ENCODE results near the gene SLC6A3. TPM values are rescaled to one million over a fixed set of nuclear protein-coding genes. Genes with fewer than 3 reads are reported as not detected.

The SLC6A3 gene
- total and polyA plus RNA-seq, 2 of the 13 experiments (the other 11 are each of a cell fraction or from before 2014, with no cell fraction given): 0.01 TPM; not detected in 1

- no TSS peak for BruUV-seq (replicated peaks)
- H3K27ac ChIP-seq (ENCODE audit: extremely low read length, insufficient read depth, low read length): no peak overlapping the region
- peaks cover 3 to 33% of the 10 kb centered on the region in 2 experiments; a peak in 3 of 5 replicates for H3K27me3 ChIP-seq (ENCODE audit: control insufficient read depth in 1 of 2, insufficient read depth in 2 of 2, low read length in 2 of 2)
- no peak overlapping the region for H3K9ac ChIP-seq (ENCODE audit: insufficient read depth, low read depth, low read length)
- no peak overlapping the region for H3K4me3 ChIP-seq (replicated peaks in 1 of 3; ENCODE audit: insufficient read depth in 1 of 3, low read depth in 2 of 3, low read length in 3 of 3)
- DNase-seq (ENCODE audit: low spot score): no peak
- H3K36me3 ChIP-seq (replicated peaks in 1 of 2; ENCODE audit: control insufficient read depth in 1 of 2, insufficient read depth in 2 of 2, low read length in 2 of 2): no peaks in the 10 kb centered on the region
- H3K79me2 ChIP-seq (ENCODE audit: insufficient read depth, low read length): no peaks in the 10 kb centered on the region
- no peak overlapping the region for H3K4me2 ChIP-seq (ENCODE audit: low read depth, low read length)
- in situ Hi-C loops (cut with HindIII; ENCODE audit: extremely low pct_ligation_motif_present, low pct_unique_long_range_greater_than_20kb): no loop called here
- no peak for FAIRE-seq
- H4K20me1 ChIP-seq (ENCODE audit: insufficient read depth, low read length): no peaks in the 10 kb centered on the region
- intact Hi-C loops (cut with micrococcal nuclease; ENCODE audit: unreplicated experiment): no loop called here
- ChIA-PET CTCF (ENCODE audit: low intra/inter-chr PET ratio, low total read pairs) (no interaction called here), POLR2A (no interaction called here)
- ATAC-seq: no peak
- no peaks in the 10 kb centered on the region for H3K9me3 ChIP-seq (ENCODE audit: low read length)
- H3K4me1 ChIP-seq (ENCODE audit: insufficient read depth, low read length): peaks cover 9% of the 10 kb centered on the region
- no peak overlapping the region for H2AFZ ChIP-seq (ENCODE audit: low read length)
- 46% methylated on average over 14 of the region's 16 CpGs for WGBS (ENCODE audit: low lambda C conversion rate)
- no peak for TF ChIP-seq ZNF703 (CRISPR knock-in tag; IDR thresholded peaks at IDR 0.05; ENCODE audit: borderline replicate concordance)
- no peak for TF ChIP-seq ZNF20 (CRISPR knock-in tag; IDR thresholded peaks at IDR 0.05)
- TF ChIP-seq ARID4A (CRISPR knock-in tag; IDR thresholded peaks at IDR 0.05; ENCODE audit: borderline replicate concordance): no peak
- TF ChIP-seq MTA1 (CRISPR knock-in tag; IDR thresholded peaks at IDR 0.05; ENCODE audit: borderline replicate concordance): no peak
- TF ChIP-seq FLYWCH1 (CRISPR knock-in tag; IDR thresholded peaks at IDR 0.05): no peak
- TF ChIP-seq SAP130 (CRISPR knock-in tag; IDR thresholded peaks at IDR 0.05; ENCODE audit: low read depth): no peak
- TF ChIP-seq HDAC2 (CRISPR knock-in tag; IDR thresholded peaks at IDR 0.05): no peak
- no peak for TF ChIP-seq ZKSCAN1 (IDR thresholded peaks at IDR 0.05; ENCODE audit: low read length)
- TF ChIP-seq NFE2 (CRISPR knock-in tag; IDR thresholded peaks at IDR 0.05): no peak
- no peak for TF ChIP-seq ZNF407 (CRISPR knock-in tag; IDR thresholded peaks at IDR 0.05; ENCODE audit: not compliant biosample characterization)
- no peak for TF ChIP-seq THRA (CRISPR knock-in tag; IDR thresholded peaks at IDR 0.05; ENCODE audit: borderline replicate concordance)
- no peak for TF ChIP-seq SRY (CRISPR knock-in tag; IDR thresholded peaks at IDR 0.05)
These were observed 8.6 kb downstream of the SLC6A3 start for GRCh38 chr5:1436681-1437080.
